Dermis blood vessel endothelial cell (primary cell): ENCODE data around the gene ARL8B. TPM values are rescaled to one million over a fixed set of nuclear protein-coding genes. Genes with fewer than 3 reads are reported as not detected.
"Not testable (repeated sequence)": the region's sequence is repeated elsewhere in the genome, so short reads cannot be mapped to it uniquely, and the experiment has no call there.

Experiments
- DNase-seq: peaks from one replicate; pipeline ENCODE4 v3.0.0; 2010
- total RNA-seq: library from RNA; depleted of rRNA; stranded (reverse); fragments of >200 nt; gene quantifications from 2 replicates; pipeline ENCODE4 v1.2.3, GENCODE V29; 2014

Gene ARL8B
- total RNA-seq, 1 donor from 2014 or later: 48.2 TPM

GRCh38 chr3:5147152-5147551, 25.1 kb downstream of the ARL8B start:
- not testable (repeated sequence) for DNase-seq

- no peak for DNase-seq
These were observed 27.3 kb downstream of the ARL8B start for GRCh38 chr3:5149306-5149880.

- no peak for DNase-seq
These were observed 29.5 kb downstream of the ARL8B start for GRCh38 chr3:5151586-5151985.

- no peak for DNase-seq
These were observed 31.0 kb downstream of the ARL8B start for GRCh38 chr3:5153074-5153473.

GRCh38 chr3:5155241-5155640, 33.1 kb downstream of the ARL8B start:
- no peak for DNase-seq

- DNase-seq: no peak
These were observed 38.2 kb downstream of the ARL8B start for GRCh38 chr3:5160321-5160720.

- DNase-seq: no peak
These were observed 39.1 kb downstream of the ARL8B start for GRCh38 chr3:5160940-5161858.

- DNase-seq: no peak
These were observed 40.0 kb downstream of the ARL8B start for GRCh38 chr3:5162102-5162501.

GRCh38 chr3:5165698-5166097, 43.6 kb downstream of the ARL8B start:
- DNase-seq: no peak

- DNase-seq: no peak
These were observed 44.8 kb downstream of the ARL8B start for GRCh38 chr3:5166846-5167245.

GRCh38 chr3:5168110-5168509, 46.0 kb downstream of the ARL8B start:
- no peak for DNase-seq

GRCh38 chr3:5169807-5170206, 47.7 kb downstream of the ARL8B start:
- no peak for DNase-seq

GRCh38 chr3:5170975-5171374, 48.9 kb downstream of the ARL8B start:
- DNase-seq: no peak

- DNase-seq: no peak
These were observed 49.9 kb downstream of the ARL8B start for GRCh38 chr3:5172018-5172417.

GRCh38 chr3:5179036-5179435, 56.9 kb downstream of the ARL8B start:
- not testable (repeated sequence) for DNase-seq

GRCh38 chr3:5181469-5182141, 59.5 kb downstream of the ARL8B start:
- DNase-seq: peak; percentile 62

- DNase-seq: not testable (repeated sequence)
These were observed 61.6 kb downstream of the ARL8B start for GRCh38 chr3:5183714-5184113.

- no peak for DNase-seq
These were observed 62.4 kb downstream of the ARL8B start for GRCh38 chr3:5184499-5184898.

- no peak for DNase-seq
These were observed 63.1 kb downstream of the ARL8B start for GRCh38 chr3:5185093-5185673.

GRCh38 chr3:5186089-5186857, 64.2 kb downstream of the ARL8B start:
- no peak for DNase-seq

GRCh38 chr3:5186858-5187155, 64.7 kb downstream of the ARL8B start:
- DNase-seq: peak; percentile 59

GRCh38 chr3:5187156-5187919, 65.2 kb downstream of the ARL8B start, which contains the start of gene EDEM1:
Gene EDEM1 (plus strand): TSS chr3:5187707. CDS start chr3:5187806, 99 bp downstream.
- DNase-seq: peak; percentile 97
